GM20431 (cell line): ENCODE measurements around the gene CHGA.

ENCODE experiments used
- in situ Hi-C: fragments of 300-500 bp; cut with MseI, MboI; formaldehyde crosslinking; loops from one replicate; pipeline ENCODE4 v1.15.0; 2020; ENCODE audit warnings: low sequenced_read_pairs; ENCODE audit not compliant: unreplicated experiment

The CHGA gene

GRCh38 chr14:92902726-92903125 is 20.2 kb upstream of the CHGA start:
- in situ Hi-C loops: no loop called here

GRCh38 chr14:92903359-92903758 is 19.6 kb upstream of the CHGA start:
- in situ Hi-C loops: no loop called here

GRCh38 chr14:92905667-92906066 is 17.3 kb upstream of the CHGA start:
- in situ Hi-C loops: no loop called here

- in situ Hi-C loops: no loop called here
Observed at GRCh38 chr14:92906420-92906819, 16.5 kb upstream of the CHGA start.

DNA sequence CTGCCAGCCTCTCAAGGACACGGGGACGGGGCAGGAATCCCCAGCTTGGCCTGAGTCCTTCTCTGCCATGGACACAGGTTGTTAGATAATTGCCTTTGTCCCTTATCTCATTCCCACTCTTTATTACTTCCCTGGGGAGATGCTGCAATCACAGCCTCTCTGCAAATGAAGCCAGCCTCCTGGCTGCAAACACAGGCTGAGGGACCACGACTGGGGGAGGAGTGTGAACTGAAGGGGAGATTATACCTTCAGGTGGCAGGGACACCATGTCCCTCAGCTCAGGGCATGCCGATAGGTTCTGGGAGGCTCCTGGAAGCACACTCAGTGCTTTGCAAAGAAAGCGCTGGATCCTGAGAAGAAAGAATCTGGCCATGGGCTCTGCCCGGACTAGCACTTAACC is 16.1 kb upstream of the CHGA start:
- in situ Hi-C loops: no loop called here

GRCh38 chr14:92907316-92907911 is 15.5 kb upstream of the CHGA start:
- in situ Hi-C loops: no loop called here

GRCh38 chr14:92914087-92914656 is 8.8 kb upstream of the CHGA start:
- in situ Hi-C loops: no loop called here

- in situ Hi-C loops: no loop called here
Observed at GRCh38 chr14:92916201-92916600, 6.7 kb upstream of the CHGA start.

DNA sequence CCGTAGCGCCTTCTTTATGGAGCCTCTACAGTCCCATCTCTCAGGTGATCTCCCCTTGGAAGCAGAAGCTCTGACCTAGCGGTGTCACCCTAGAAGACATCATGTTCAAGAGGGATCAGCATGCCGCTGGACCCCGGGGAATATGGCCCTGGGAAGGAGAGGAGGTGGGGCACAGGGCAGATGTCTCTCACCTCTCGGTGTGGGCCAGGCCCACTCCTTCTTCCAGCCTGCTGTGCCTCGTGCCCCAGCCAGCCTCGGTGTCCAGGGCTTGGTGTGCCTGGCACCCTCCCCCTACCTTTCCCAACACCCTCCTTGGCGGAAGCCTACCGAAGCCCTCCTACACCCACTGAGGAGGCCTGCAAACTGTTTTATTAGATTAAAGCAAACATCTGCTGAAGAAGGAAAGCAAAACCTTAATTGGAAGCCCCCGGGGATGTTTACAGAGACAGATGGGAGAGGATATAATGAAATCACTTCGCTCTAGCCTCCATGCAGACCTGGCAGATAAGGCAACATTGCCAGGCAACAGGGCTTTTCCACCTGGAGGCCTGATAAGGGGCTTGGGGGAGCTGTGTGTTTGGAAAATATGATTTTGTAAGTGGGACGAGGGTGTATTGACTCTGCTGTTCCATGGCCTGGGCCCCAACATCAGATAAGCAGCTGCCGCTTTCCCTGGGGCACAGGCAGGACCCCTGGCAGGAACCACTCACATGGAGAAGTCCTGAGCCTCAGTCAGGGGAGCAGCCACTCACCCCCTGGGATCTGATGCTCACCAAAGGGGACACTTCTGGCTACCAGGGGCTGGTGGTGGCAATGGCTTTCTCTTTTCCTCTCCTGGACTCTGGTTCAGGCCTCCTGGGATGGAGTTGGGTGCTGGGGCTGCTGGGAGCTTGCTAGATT is 5.7 kb upstream of the CHGA start:
- in situ Hi-C loops: no loop called here

DNA sequence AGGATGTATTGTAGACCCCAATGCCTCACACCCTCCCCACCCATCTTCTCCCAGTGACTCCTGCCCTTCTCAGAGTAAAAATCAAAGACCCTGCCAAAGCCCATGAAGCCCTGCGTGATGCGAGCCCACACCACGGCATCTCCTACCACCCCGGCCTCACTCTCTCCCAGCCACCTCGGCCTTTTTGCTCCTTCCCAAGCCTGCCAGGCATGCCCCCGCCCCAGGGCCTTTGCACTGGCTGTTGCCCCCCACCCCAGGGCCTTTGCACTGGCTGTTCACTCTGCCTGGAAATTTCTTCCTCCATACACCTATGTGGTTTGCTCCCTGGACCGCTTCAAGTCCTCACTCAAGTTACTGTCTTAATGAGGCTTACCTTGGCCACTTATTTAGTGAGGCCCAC is 5.0 kb upstream of the CHGA start:
- in situ Hi-C loops: no loop called here

GRCh38 chr14:92920001-92920400 is 2.9 kb upstream of the CHGA start:
- in situ Hi-C loops: no loop called here

GRCh38 chr14:92922155-92922735 is 705 bp upstream of the CHGA start:
- in situ Hi-C loops: no loop called here

- in situ Hi-C loops: no loop called here
Observed at GRCh38 chr14:92923744-92924103, 774 bp downstream of the CHGA start.

DNA sequence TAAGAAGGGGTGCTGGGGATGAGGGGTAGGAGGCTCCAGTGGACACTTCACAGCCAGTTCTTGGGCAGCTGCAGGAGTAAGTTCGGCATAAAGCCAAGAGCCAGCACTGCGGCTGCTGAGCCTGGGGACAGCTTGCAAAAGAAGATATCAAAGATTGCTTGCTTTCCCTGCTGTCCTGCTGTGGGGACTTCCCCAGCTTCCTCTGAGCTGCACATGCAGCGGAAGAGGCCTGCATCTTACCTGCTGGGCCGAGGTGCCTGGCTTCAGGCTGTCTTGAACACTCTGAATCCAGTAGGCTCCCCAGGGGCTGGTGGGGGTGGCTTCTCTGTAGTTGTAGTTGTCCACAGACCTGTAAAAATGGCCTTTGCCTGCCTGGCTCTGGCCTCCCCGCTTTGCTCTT is 1.3 kb downstream of the CHGA start:
- in situ Hi-C loops: no loop called here

GRCh38 chr14:92925446-92925845 is 2.5 kb downstream of the CHGA start:
- in situ Hi-C loops: no loop called here

- in situ Hi-C loops: no loop called here
Observed at GRCh38 chr14:92926180-92926845, 3.4 kb downstream of the CHGA start.

DNA sequence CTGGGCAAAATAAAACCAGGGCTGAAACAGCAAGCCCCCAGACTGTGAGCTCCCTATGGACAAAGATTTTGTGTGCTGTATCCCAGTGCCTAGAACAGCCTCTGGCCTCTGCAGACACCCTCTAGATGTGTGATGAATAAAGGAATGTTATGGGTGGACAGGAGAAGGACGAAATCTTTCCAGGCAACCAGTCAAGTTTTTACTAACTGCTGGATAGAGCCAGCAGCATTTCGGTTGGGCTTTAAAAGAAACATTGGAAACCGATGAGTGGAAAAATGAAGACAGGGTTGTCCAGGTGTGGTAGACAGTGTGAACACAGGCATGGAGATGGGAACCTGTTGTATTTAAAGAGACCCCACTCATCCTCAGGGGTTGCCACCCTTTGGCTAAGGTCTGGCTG is 4.0 kb downstream of the CHGA start:
- in situ Hi-C loops: no loop called here

- in situ Hi-C loops: no loop called here
Observed at GRCh38 chr14:92927349-92928257, 4.7 kb downstream of the CHGA start.

DNA sequence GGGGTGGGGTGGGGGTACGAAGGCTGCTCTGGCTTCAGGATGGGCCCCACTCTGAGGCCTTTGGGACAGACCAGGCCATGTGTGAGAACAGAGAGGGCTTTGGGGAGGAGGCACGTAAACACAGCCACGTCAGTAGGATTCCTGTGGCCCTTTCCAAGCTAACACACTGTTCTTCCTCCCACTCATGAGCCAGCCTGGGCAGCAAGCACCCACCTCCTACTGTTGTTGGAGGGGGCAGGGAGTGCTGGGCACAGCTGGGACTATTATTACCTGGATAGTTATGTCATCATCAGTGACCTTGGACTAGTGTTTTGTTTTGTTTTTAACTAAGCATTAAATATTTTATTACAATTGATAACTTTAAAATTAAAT is 5.3 kb downstream of the CHGA start:
- in situ Hi-C loops: no loop called here
